GM23248 (cell line): ENCODE data around the gene SPTBN4.

Source experiments
- EZH2 ChIP-seq: fragments of 200-600 bp; sonication (generic); IDR thresholded peaks from 2 replicates; pipeline ENCODE4 v1.6.1; 2018; ENCODE audit warnings: antibody characterized with exemption, mild to moderate bottlenecking; ENCODE audit not compliant: insufficient read depth, poor library complexity, severe bottlenecking
- EZH2phosphoT487 ChIP-seq: fragments of 200-600 bp; sonication (generic); IDR thresholded peaks from 2 replicates; pipeline ENCODE4 v1.6.1; 2018; ENCODE audit warnings: antibody characterized with exemption, moderate library complexity, mild to moderate bottlenecking, low read depth; ENCODE audit not compliant: insufficient read depth

GRCh38 chr19:40588110-40588854 lies 121.5 kb downstream of the SPTBN4 start:
- TF ChIP-seq EZH2phosphoT487: no peak
- no peak for TF ChIP-seq EZH2
